Naive thymus-derived CD4-positive, alpha-beta T cell (primary cell): ENCODE results near the gene PRKAG2. TPM values are rescaled to one million over a fixed set of nuclear protein-coding genes. Genes with fewer than 3 reads are reported as not detected.

Experiments used
- ATAC-seq: fragments of 150-1000 bp; cut with Tn5 transposase; 2 replicates; pipeline ENCODE4 v1.10.0; 2021; ENCODE audit warnings: mild to moderate bottlenecking, moderate library complexity
- CTCF ChIA-PET: fragments of 350-600 bp; sonication (Branson Sonifier 250); formaldehyde crosslinking; loops from one replicate; lab custom pipeline; 2021; ENCODE audit warnings: antibody characterized with exemption; lab: Charles Lee
- POLR2A ChIA-PET: fragments of 350-600 bp; sonication (Branson Sonifier 250); formaldehyde crosslinking; loops from one replicate; lab custom pipeline; 2021; ENCODE audit warnings: antibody characterized with exemption, inconsistent platforms; lab: Charles Lee
- DNase-seq, 9 donors: peaks; one replicate each; pipeline versions ENCODE4 v3.0.0 to v3.0.0-alpha.2; 2020 to 2022; ENCODE audit warnings: mixed read lengths in 1 of 9
- H3K27ac ChIP-seq: one replicate; pipeline ENCODE4 v1.7.0; 2013; ENCODE audit warnings: mild to moderate bottlenecking, low read depth, low read length, moderate library complexity
- H3K27me3 ChIP-seq, 2 donors: one replicate each; pipeline ENCODE4 v1.7.0; 2013; ENCODE audit warnings: low read length in 2 of 2, mild to moderate bottlenecking in 2 of 2, moderate library complexity in 2 of 2; ENCODE audit not compliant: control insufficient read depth in 2 of 2, insufficient read depth in 2 of 2
- H3K36me3 ChIP-seq, 3 experiments: 1 replicate in 2 of 3; 2 replicates in 1 of 3; pipeline ENCODE4 v1.7.0; 2013; ENCODE audit warnings: low read length in 3 of 3, mild to moderate bottlenecking in 3 of 3, moderate library complexity in 1 of 3; ENCODE audit not compliant: insufficient read depth in 3 of 3, control insufficient read depth in 2 of 3
- H3K4me1 ChIP-seq, 2 donors: one replicate each; pipeline ENCODE4 v1.7.0; 2013; ENCODE audit warnings: low read length in 2 of 2, mild to moderate bottlenecking in 2 of 2, moderate library complexity in 1 of 2; ENCODE audit not compliant: control insufficient read depth in 2 of 2, insufficient read depth in 2 of 2
- H3K4me3 ChIP-seq: 2 replicates; pipeline ENCODE4 v1.7.0; 2013; ENCODE audit warnings: mild to moderate bottlenecking, low read length
- H3K9me3 ChIP-seq, 3 experiments: 1 replicate in 2 of 3; 2 replicates in 1 of 3; pipeline ENCODE4 v1.7.0; 2013; ENCODE audit warnings: low read length in 3 of 3; ENCODE audit not compliant: control insufficient read depth in 2 of 3
- H3K27ac Mint-ChIP-seq, 9 donors: one replicate each; pipeline ENCODE4 v1.8.0; 2020 to 2022; ENCODE audit warnings: mixed read lengths in 9 of 9, mild to moderate bottlenecking in 8 of 9, moderate library complexity in 5 of 9, inconsistent platforms in 2 of 9
- H3K27me3 Mint-ChIP-seq, 5 donors: one replicate each; pipeline ENCODE4 v1.8.0; 2021 to 2022; ENCODE audit warnings: mixed read lengths in 5 of 5, mild to moderate bottlenecking in 1 of 5
- H3K36me3 Mint-ChIP-seq, 5 donors: one replicate each; pipeline ENCODE4 v1.8.0; 2020 to 2022; ENCODE audit warnings: mixed read lengths in 5 of 5, mild to moderate bottlenecking in 3 of 5, inconsistent platforms in 1 of 5
- H3K4me1 Mint-ChIP-seq, 7 donors: one replicate each; pipeline ENCODE4 v1.8.0; 2020 to 2022; ENCODE audit warnings: mixed read lengths in 7 of 7, mild to moderate bottlenecking in 3 of 7, inconsistent platforms in 1 of 7
- H3K4me3 Mint-ChIP-seq, 10 donors: one replicate each; pipeline ENCODE4 v1.8.0; 2020 to 2022; ENCODE audit warnings: mild to moderate bottlenecking in 10 of 10, mixed read lengths in 10 of 10, moderate library complexity in 6 of 10, inconsistent platforms in 2 of 10
- H3K9me3 Mint-ChIP-seq, 11 donors: one replicate each; pipeline ENCODE4 v1.8.0; 2020 to 2022; ENCODE audit warnings: mixed read lengths in 11 of 11, mild to moderate bottlenecking in 4 of 11, inconsistent platforms in 1 of 11, moderate library complexity in 1 of 11
- intact Hi-C, 2 donors: fragments of 100-400 bp; cut with micrococcal nuclease; formaldehyde crosslinking; loops; one replicate each; pipeline ENCODE4 v1.15.1; 2023
- polyA plus RNA-seq, 2 donors: library from polyadenylated mRNA; unstranded; fragments of 300-500 nt; fragmentation: Illumina TruSeq; gene quantifications; one replicate each; pipeline ENCODE4 v1.2.3, GENCODE V29; 2021
- total RNA-seq, 6 experiments: library from RNA in 5 of 6; stranded (reverse) in 5 of 6; gene quantifications; 1 replicate in 5 of 6; 2 replicates in 1 of 6; pipeline ENCODE4 v1.2.3 and lab custom pipeline; 2021 to 2026

PRKAG2 gene
- total and polyA plus RNA-seq, 7 experiments from 2014 or later, result 15.0 to 74.4 (median 55.7) TPM

GRCh38 chr7:151742713-151743480 is 134.0 kb downstream of the PRKAG2 start:
- Mint-ChIP-seq H3K4me3 (peak overlapping the region in 3 of 10 donors; percentile 32 to 41 (median 38)), H3K27me3 (no peaks in the 10 kb centered on the region), H3K36me3 (peaks cover 0 to 13% (median 5%) of the 10 kb centered on the region in 5 donors), H3K9me3 (no peaks in the 10 kb centered on the region), H3K27ac (peak overlapping the region in 1 of 9 donors; percentile 38), H3K4me1 (peaks cover 6 to 26% (median 22%) of the 10 kb centered on the region in 7 donors)
- H3K4me3 ChIP-seq, result no peak overlapping the region
- no peak overlapping the region for H3K27ac ChIP-seq
- ChIA-PET POLR2A (no interaction called here), CTCF (no interaction called here)
- H3K36me3 ChIP-seq, result no peaks in the 10 kb centered on the region
- ATAC-seq (peak; percentile 42), DNase-seq (no peak)
- intact Hi-C loops, result no loop called here
- no peaks in the 10 kb centered on the region for H3K27me3 ChIP-seq
- H3K9me3 ChIP-seq, result no peaks in the 10 kb centered on the region
- H3K4me1 ChIP-seq, result peaks cover 0 to 19% of the 10 kb centered on the region in 2 donors

GRCh38 chr7:151741585-151741984 is 135.3 kb downstream of the PRKAG2 start:
- no peak overlapping the region for H3K4me3 Mint-ChIP-seq
- intact Hi-C loops, result no loop called here
- DNase-seq (no peak), ATAC-seq (no peak)
- Histone ChIP-seq H3K9me3 (no peaks in the 10 kb centered on the region), H3K4me1 (peaks cover 0 to 19% of the 10 kb centered on the region in 2 donors), H3K27me3 (no peaks in the 10 kb centered on the region), H3K27ac (no peak overlapping the region), H3K36me3 (no peaks in the 10 kb centered on the region), H3K4me3 (no peak overlapping the region)
- no peaks in the 10 kb centered on the region for H3K9me3 Mint-ChIP-seq
- CTCF ChIA-PET, result interaction anchor here (0.7 kb wide), 1 partner anchor 49 kb away, joined by 4 read pairs; no protein-coding TSS in a partner anchor
- peaks cover 6 to 26% (median 22%) of the 10 kb centered on the region in 7 donors for H3K4me1 Mint-ChIP-seq
- no peak overlapping the region for H3K27ac Mint-ChIP-seq
- POLR2A ChIA-PET, result no interaction called here
- no peaks in the 10 kb centered on the region for H3K27me3 Mint-ChIP-seq
- peaks cover 0 to 13% (median 5%) of the 10 kb centered on the region in 5 donors for H3K36me3 Mint-ChIP-seq

GRCh38 chr7:151740081-151740851 is 136.6 kb downstream of the PRKAG2 start:
- DNase-seq (no peak), ATAC-seq (no peak)
- H3K4me1 Mint-ChIP-seq, result peaks cover 6 to 25% (median 21%) of the 10 kb centered on the region in 7 donors
- intact Hi-C loops, result no loop called here
- Histone ChIP-seq H3K27ac (no peak overlapping the region), H3K27me3 (no peaks in the 10 kb centered on the region), H3K4me3 (no peak overlapping the region), H3K9me3 (no peaks in the 10 kb centered on the region), H3K36me3 (no peaks in the 10 kb centered on the region), H3K4me1 (peaks cover 0 to 19% of the 10 kb centered on the region in 2 donors)
- ChIA-PET CTCF (no interaction called here), POLR2A (no interaction called here)
- peaks cover 0 to 12% (median 5%) of the 10 kb centered on the region in 5 donors for H3K36me3 Mint-ChIP-seq
- H3K4me3 Mint-ChIP-seq, result no peak overlapping the region
- H3K9me3 Mint-ChIP-seq, result no peaks in the 10 kb centered on the region
- no peaks in the 10 kb centered on the region for H3K27me3 Mint-ChIP-seq
- no peak overlapping the region for H3K27ac Mint-ChIP-seq

- Mint-ChIP-seq H3K36me3 (peaks cover 0 to 13% (median 5%) of the 10 kb centered on the region in 5 donors), H3K27me3 (no peaks in the 10 kb centered on the region), H3K4me3 (no peak overlapping the region), H3K4me1 (peaks cover 6 to 21% (median 17%) of the 10 kb centered on the region in 7 donors), H3K9me3 (no peaks in the 10 kb centered on the region), H3K27ac (no peak overlapping the region)
- Histone ChIP-seq H3K27ac (no peak overlapping the region), H3K27me3 (no peaks in the 10 kb centered on the region), H3K36me3 (no peaks in the 10 kb centered on the region), H3K9me3 (no peaks in the 10 kb centered on the region), H3K4me3 (no peak overlapping the region), H3K4me1 (peaks cover 0 to 12% of the 10 kb centered on the region in 2 donors)
- CTCF ChIA-PET, result interaction anchor here (1.0 kb wide), 1 partner anchor 21 kb away, joined by 3 read pairs; no protein-coding TSS in a partner anchor
- DNase-seq, result no peak
- POLR2A ChIA-PET, result no interaction called here
- no peak for ATAC-seq
- intact Hi-C loops, result no loop called here
Measured at GRCh38 chr7:151738925-151739324, 138.0 kb downstream of the PRKAG2 start.

GRCh38 chr7:151736403-151736909 is 140.5 kb downstream of the PRKAG2 start:
- H3K27me3 Mint-ChIP-seq, result no peaks in the 10 kb centered on the region
- intact Hi-C loops, result no loop called here

GRCh38 chr7:151735851-151736402 is 141.0 kb downstream of the PRKAG2 start:
- ChIA-PET POLR2A (no interaction called here), CTCF (no interaction called here)
- Mint-ChIP-seq H3K4me3 (no peak overlapping the region), H3K27ac (no peak overlapping the region), H3K4me1 (peaks cover 0 to 14% (median 5%) of the 10 kb centered on the region in 7 donors), H3K27me3 (no peaks in the 10 kb centered on the region), H3K36me3 (peaks cover 0 to 8% (median 3%) of the 10 kb centered on the region in 5 donors), H3K9me3 (no peaks in the 10 kb centered on the region)
- no peaks in the 10 kb centered on the region for H3K36me3 ChIP-seq
- H3K27me3 ChIP-seq, result no peaks in the 10 kb centered on the region
- H3K9me3 ChIP-seq, result no peaks in the 10 kb centered on the region
- intact Hi-C loops, result no loop called here
- DNase-seq (no peak), ATAC-seq (no peak)
- H3K4me1 ChIP-seq, result no peaks in the 10 kb centered on the region
- no peak overlapping the region for H3K27ac ChIP-seq
- H3K4me3 ChIP-seq, result no peak overlapping the region

More at GRCh38 chr7:151736403-151736909, 140.5 kb downstream of the PRKAG2 start:
- H3K4me3 ChIP-seq, result no peak overlapping the region
- H3K36me3 ChIP-seq, result no peaks in the 10 kb centered on the region
- H3K4me1 ChIP-seq, result no peaks in the 10 kb centered on the region
- no peaks in the 10 kb centered on the region for H3K9me3 ChIP-seq
- no peak for DNase-seq
- no peak overlapping the region for H3K4me3 Mint-ChIP-seq
- H3K36me3 Mint-ChIP-seq, result peaks cover 0 to 8% (median 3%) of the 10 kb centered on the region in 5 donors
- ChIA-PET POLR2A (no interaction called here), CTCF (no interaction called here)
- H3K4me1 Mint-ChIP-seq, result peaks cover 0 to 14% (median 5%) of the 10 kb centered on the region in 7 donors
- no peaks in the 10 kb centered on the region for H3K27me3 ChIP-seq
- no peaks in the 10 kb centered on the region for H3K9me3 Mint-ChIP-seq
- H3K27ac Mint-ChIP-seq, result peak overlapping the region in 1 of 9 donors; percentile 25
- H3K27ac ChIP-seq, result no peak overlapping the region
- peak; percentile 38 for ATAC-seq
